Endothelial cell of umbilical vein (primary cell): ENCODE data around the gene HNRNPC. TPM values are rescaled to one million over a fixed set of nuclear protein-coding genes. Genes with fewer than 3 reads are reported as not detected.

ENCODE experiments used
- BruUV-seq: library from RNA; stranded (reverse); fragments of 400-500 nt; replicated peaks from 2 replicates; lab custom pipeline; 2021; lab: Mats Ljungman, UMichigan
- CTCF ChIA-PET: fragments of 300-600, 350-600 bp; sonication (Branson Sonifier 250); formaldehyde crosslinking; loops from one replicate; lab custom pipeline; 2021; ENCODE audit warnings: antibody characterized with exemption, inconsistent platforms; lab: Charles Lee
- POLR2A ChIA-PET: fragments of 300-600, 350-600 bp; sonication (Branson Sonifier 250); formaldehyde crosslinking; loops from one replicate; lab custom pipeline; 2021; ENCODE audit warnings: antibody characterized with exemption, inconsistent platforms; lab: Charles Lee
- DNase-seq: peaks from one replicate; pipeline ENCODE4 v3.0.0-alpha.2; 2011; ENCODE audit warnings: low read depth, low spot score
- FAIRE-seq: peaks from 2 replicates; lab custom pipeline; 2011; peaks lifted over from hg19 to GRCh38; lab: Jason Lieb, UNC
- H2AFZ ChIP-seq: 2 replicates; pipeline ENCODE4 v1.6.0; 2012; ENCODE audit warnings: low read depth, low read length, control low read depth, inconsistent platforms
- H3K27ac ChIP-seq: 2 replicates; pipeline ENCODE4 v1.5.1; 2011; ENCODE audit warnings: low read depth, mild to moderate bottlenecking, control low read depth, low read length, moderate library complexity; ENCODE audit not compliant: insufficient read depth
- H3K27me3 ChIP-seq, 2 experiments: 2 replicates each; pipeline versions ENCODE4 v1.6.0 to v1.6.1; 2011; ENCODE audit warnings: low read length in 2 of 2, mixed read lengths in 1 of 2; ENCODE audit not compliant: control insufficient read depth in 2 of 2, insufficient read depth in 2 of 2
- H3K36me3 ChIP-seq, 2 experiments: 2 replicates in 1 of 2; 3 replicates in 1 of 2; pipeline ENCODE4 v1.5.1; 2011; ENCODE audit warnings: low read length in 2 of 2, mild to moderate bottlenecking in 1 of 2, moderate library complexity in 1 of 2; ENCODE audit not compliant: control insufficient read depth in 2 of 2, insufficient read depth in 2 of 2; ENCODE audit errors: extremely low read depth in 1 of 2
- H3K4me1 ChIP-seq: 3 replicates; pipeline ENCODE4 v1.5.1; 2011; ENCODE audit warnings: mild to moderate bottlenecking, low read length; ENCODE audit not compliant: control insufficient read depth, insufficient read depth; ENCODE audit errors: extremely low read depth
- H3K4me2 ChIP-seq: 2 replicates; pipeline ENCODE4 v1.6.1; 2011; ENCODE audit warnings: low read length, control low read depth, mixed read lengths; ENCODE audit not compliant: insufficient read depth
- H3K4me3 ChIP-seq, 3 experiments: fragments of 200-600 bp in 1 of 3; sonication (generic), shearing (Covaris generic) in 1 of 3; replicated peaks in 1 of 3; 2 replicates each; pipeline ENCODE4 v1.5.1; 2011 to 2016; ENCODE audit warnings: control low read depth in 3 of 3, low read length in 3 of 3, mild to moderate bottlenecking in 2 of 3, inconsistent platforms in 1 of 3, low read depth in 1 of 3, moderate library complexity in 1 of 3; ENCODE audit not compliant: insufficient read depth in 1 of 3
- H3K79me2 ChIP-seq: 2 replicates; pipeline ENCODE4 v1.6.0; 2012; ENCODE audit warnings: low read length, inconsistent platforms; ENCODE audit not compliant: control insufficient read depth, insufficient read depth
- H3K9ac ChIP-seq: replicated peaks from 2 replicates; pipeline ENCODE3; 2011; ENCODE audit warnings: low read length, control low read depth; ENCODE audit not compliant: insufficient read depth; ENCODE audit errors: extremely low read depth
- H3K9me1 ChIP-seq: replicated peaks from 3 replicates; pipeline ENCODE4 v1.6.0; 2011; ENCODE audit warnings: mild to moderate bottlenecking, low read length; ENCODE audit not compliant: control insufficient read depth, insufficient read depth; ENCODE audit errors: extremely low read depth
- H3K9me3 ChIP-seq: replicated peaks from 2 replicates; pipeline ENCODE4 v1.5.1; 2012; ENCODE audit warnings: low read length, inconsistent platforms; ENCODE audit not compliant: control insufficient read depth, insufficient read depth
- H4K20me1 ChIP-seq: replicated peaks from 2 replicates; pipeline ENCODE3; 2011; ENCODE audit warnings: mild to moderate bottlenecking, low read length; ENCODE audit not compliant: control insufficient read depth, insufficient read depth; ENCODE audit errors: extremely low read depth
- CTCF ChIP-seq, 2 donors: IDR thresholded peaks; 1 replicate in 1 of 2; 2 replicates in 1 of 2; pipeline ENCODE4 v1.5.1; 2011; ENCODE audit warnings: low read length in 2 of 2, mild to moderate bottlenecking in 2 of 2, moderate library complexity in 2 of 2, control low read depth in 1 of 2, inconsistent platforms in 1 of 2, low read depth in 1 of 2; ENCODE audit not compliant: insufficient read depth in 1 of 2; ENCODE audit errors: extremely low read depth in 1 of 2
- EZH2 ChIP-seq: IDR thresholded peaks from 2 replicates; pipeline ENCODE4 v1.6.1; 2012; ENCODE audit warnings: borderline replicate concordance, low read depth, mild to moderate bottlenecking, moderate library complexity, low read length, inconsistent platforms; ENCODE audit not compliant: severe bottlenecking
- GATA2 ChIP-seq: IDR thresholded peaks from 2 replicates; pipeline ENCODE4 v1.7.0; 2011; ENCODE audit warnings: low read depth, mild to moderate bottlenecking, moderate library complexity, mixed read lengths, low read length; ENCODE audit not compliant: insufficient read length, insufficient read depth
- JUN ChIP-seq: IDR thresholded peaks from 2 replicates; pipeline ENCODE4 v1.6.1; 2011; ENCODE audit warnings: borderline replicate concordance, low read depth; ENCODE audit not compliant: insufficient read length, insufficient read depth
- MAX ChIP-seq: IDR thresholded peaks from 2 replicates; pipeline ENCODE4 v1.6.1; 2011; ENCODE audit not compliant: insufficient read depth, insufficient read length
- MYC ChIP-seq: IDR thresholded peaks from one replicate; pipeline ENCODE4 v1.6.1; 2011; ENCODE audit warnings: mild to moderate bottlenecking, low read depth, low read length
- POLR2A ChIP-seq: IDR thresholded peaks from 2 replicates; pipeline ENCODE4 v1.6.1; 2012; ENCODE audit warnings: low read depth, mild to moderate bottlenecking, control low read depth, low read length
- dilution Hi-C: fragments of 300-500 bp; cut with MboI; formaldehyde crosslinking; loops from one replicate; pipeline ENCODE4 v1.15.0; 2019; ENCODE audit warnings: low sequenced_read_pairs; ENCODE audit not compliant: extremely low pct_ligation_motif_present
- intact Hi-C: fragments of 100-400 bp; cut with micrococcal nuclease; formaldehyde crosslinking; loops from one replicate; pipeline ENCODE4 v1.10.0; 2022
- polyA plus RNA-seq, 4 experiments: library from polyadenylated mRNA; depleted of rRNA in 3 of 4; stranded (reverse) in 3 of 4; unstranded in 1 of 4; fragments of >200 nt; gene quantifications; 2 replicates each; pipeline versions ENCODE4 v1.2.1 to v1.2.3, GENCODE V29; 2011 to 2012; ENCODE audit warnings: missing spikeins in 1 of 4
- total RNA-seq: library from RNA; stranded (reverse); gene quantifications from 2 replicates; pipeline ENCODE4 v1.2.3, GENCODE V29; 2021

Gene HNRNPC
- total and polyA plus RNA-seq, 2 donors (not counting 3 experiments of a cell fraction or from before 2014, with no cell fraction given) = 531 to 674 TPM

GRCh38 chr14:21206753-21207684, 62.2 kb downstream of the HNRNPC start:
- Histone ChIP-seq H3K27me3 (no peaks in the 10 kb centered on the region), H3K9ac (no peak overlapping the region), H3K4me2 (no peak overlapping the region), H4K20me1 (peaks cover 5% of the 10 kb centered on the region), H3K36me3 (peaks cover 30 to 52% of the 10 kb centered on the region in 2 experiments), H3K9me3 (no peaks in the 10 kb centered on the region), H3K4me3 (no peak overlapping the region), H3K79me2 (peaks cover 5% of the 10 kb centered on the region), H3K27ac (no peak overlapping the region), H3K9me1 (no peaks in the 10 kb centered on the region), H2AFZ (no peak overlapping the region), H3K4me1 (no peaks in the 10 kb centered on the region)
- POLR2A ChIA-PET = no interaction called here
- intact Hi-C loops (no loop called here), dilution Hi-C loops (no loop called here)
- FAIRE-seq (no peak), DNase-seq (no peak)
- CTCF ChIA-PET = no interaction called here
- no peak for TF ChIP-seq JUN
- no peak for TF ChIP-seq MYC
- TF ChIP-seq CTCF (IDR thresholded peaks at IDR 0.05; ENCODE audit: extremely low read depth in 1 of 2, insufficient read depth in 1 of 2, low read depth in 1 of 2, low read length in 2 of 2) = no peak
- TF ChIP-seq POLR2A = no peak
- TF ChIP-seq EZH2 = no peak
- TF ChIP-seq GATA2 = no peak
- no peak for TF ChIP-seq MAX
- BruUV-seq = no TSS peak
